PC-9 (cell line): ENCODE measurements around the gene BRIP1. TPM values are rescaled to one million over a fixed set of nuclear protein-coding genes. Genes with fewer than 3 reads are reported as not detected.

ENCODE experiments used
- BruUV-seq: library from RNA; stranded (reverse); fragments of 400-500 nt; replicated peaks from 2 replicates; lab custom pipeline; 2021; lab: Mats Ljungman, UMichigan
- CTCF ChIA-PET: fragments of 300-600 bp; sonication (Branson Sonifier 250); formaldehyde crosslinking; loops from one replicate; lab custom pipeline; 2022; ENCODE audit warnings: antibody characterized with exemption; lab: Charles Lee
- POLR2A ChIA-PET: fragments of 300-600 bp; sonication (Branson Sonifier 250); formaldehyde crosslinking; loops from one replicate; lab custom pipeline; 2022; ENCODE audit warnings: antibody characterized with exemption; ENCODE audit not compliant: unreplicated experiment; lab: Charles Lee
- DNase-seq, 2 experiments: peaks; one replicate each; pipeline versions ENCODE4 v3.0.0 to v3.0.0-alpha.2; 2015 to 2022; ENCODE audit warnings: mixed read lengths in 1 of 2
- H2AFZ ChIP-seq: fragments of 200-600 bp; sonication (generic); 2 replicates; pipeline ENCODE4 v1.8.1; 2017; ENCODE audit warnings: antibody characterized with exemption
- H3F3A ChIP-seq: fragments of 200-600 bp; sonication (generic); 2 replicates; pipeline ENCODE4 v1.8.1; 2017; ENCODE audit warnings: antibody characterized with exemption, mild to moderate bottlenecking, low read depth; ENCODE audit not compliant: insufficient read depth
- H3K27ac ChIP-seq: fragments of 200-600 bp; sonication (generic); 2 replicates; pipeline ENCODE4 v1.6.1; 2016; ENCODE audit warnings: mixed run types
- H3K27me3 ChIP-seq: fragments of 200-600 bp; sonication (generic); 2 replicates; pipeline ENCODE4 v1.6.1; 2016; ENCODE audit warnings: low read depth, mixed run types; ENCODE audit not compliant: insufficient read depth
- H3K36me3 ChIP-seq: fragments of 200-600 bp; sonication (generic); 2 replicates; pipeline ENCODE4 v1.6.1; 2016; ENCODE audit warnings: low read depth, mixed run types
- H3K4me1 ChIP-seq: fragments of 200-600 bp; sonication (generic); replicated peaks from 2 replicates; pipeline ENCODE4 v1.6.1; 2016; ENCODE audit warnings: mixed run types; ENCODE audit not compliant: insufficient read depth
- H3K4me2 ChIP-seq: fragments of 200-600 bp; sonication (generic); 2 replicates; pipeline ENCODE4 v1.6.1; 2017; ENCODE audit warnings: mixed run types
- H3K4me3 ChIP-seq: fragments of 200-600 bp; sonication (generic); 2 replicates; pipeline ENCODE4 v1.6.1; 2016; ENCODE audit warnings: mixed run types
- H3K79me2 ChIP-seq: fragments of 200-600 bp; sonication (generic); 2 replicates; pipeline ENCODE4 v1.6.1; 2017; ENCODE audit warnings: low read depth, mixed run types
- H3K9me2 ChIP-seq: fragments of 200-600 bp; sonication (generic); 2 replicates; pipeline ENCODE4 v1.8.1; 2017; ENCODE audit warnings: mild to moderate bottlenecking; ENCODE audit not compliant: insufficient read depth
- H3K9me3 ChIP-seq: fragments of 200-600 bp; sonication (generic); 2 replicates; pipeline ENCODE4 v1.8.1; 2016; ENCODE audit warnings: low read depth; ENCODE audit not compliant: insufficient read depth
- H4K20me1 ChIP-seq: fragments of 200-600 bp; sonication (generic); 2 replicates; pipeline ENCODE4 v1.8.1; 2017; ENCODE audit not compliant: insufficient read depth
- EZH2 ChIP-seq: fragments of 200-600 bp; sonication (generic); IDR thresholded peaks from 2 replicates; pipeline ENCODE4 v1.8.0; 2017; ENCODE audit warnings: antibody characterized with exemption, low read depth
- intact Hi-C: fragments of 100-400 bp; cut with micrococcal nuclease; formaldehyde crosslinking; loops from one replicate; pipeline ENCODE4 v1.10.0; 2022; ENCODE audit not compliant: unreplicated experiment
- total RNA-seq: library from RNA; stranded (reverse); gene quantifications from 2 replicates; pipeline ENCODE4 v1.2.3, GENCODE V29; 2021
- TF ChIP-seq, protein P1 (sequence below): fragments of 200-600 bp; sonication (generic); conservative IDR thresholded peaks from 2 replicates; pipeline ENCODE4 v1.6.1; 2017; ENCODE audit warnings: mixed run types, antibody characterized with exemption, mild to moderate bottlenecking, moderate library complexity

The BRIP1 gene
- total RNA-seq, 1 experiment from 2014 or later: 16.0 TPM

DNA sequence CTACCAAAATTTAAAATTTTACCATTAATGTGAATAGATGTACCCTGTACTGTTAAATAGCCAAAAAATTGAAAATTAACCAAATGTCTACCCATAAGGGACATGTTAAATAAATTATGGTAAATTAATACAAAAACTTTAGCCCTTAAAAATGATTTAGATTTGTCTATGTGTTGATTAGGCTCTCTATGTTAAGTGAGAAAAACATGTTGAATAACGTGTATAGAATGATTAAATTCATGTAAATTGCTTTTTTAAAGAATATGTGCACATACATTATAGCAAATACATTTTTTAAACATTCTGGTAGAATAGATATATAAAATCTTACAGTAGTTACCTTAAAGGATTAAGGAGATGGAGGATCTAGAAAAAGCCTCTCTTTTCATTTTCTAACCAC is 59.5 kb downstream of the BRIP1 start:
- Histone ChIP-seq H2AFZ (no peak overlapping the region), H3K9me3 (no peaks in the 10 kb centered on the region), H3K79me2 (no peaks in the 10 kb centered on the region), H3K9me2 (no peaks in the 10 kb centered on the region), H3K4me3 (no peak overlapping the region), H3K27ac (no peak overlapping the region), H3K4me2 (no peak overlapping the region), H3K36me3 (no peaks in the 10 kb centered on the region; the same call in 1 of the 2 replicates), H4K20me1 (no peaks in the 10 kb centered on the region), H3F3A (0 out of 2 replicates have a peak, but pooled peaks cover 4% of the 10 kb centered on the region), H3K27me3 (no peaks in the 10 kb centered on the region), H3K4me1 (0 out of 2 replicates have a peak, but pooled peaks cover 7% of the 10 kb centered on the region)
- intact Hi-C loops: no loop called here
- DNase-seq: no peak
- POLR2A ChIA-PET: no interaction called here
- no peak for TF ChIP-seq EZH2
- TF ChIP-seq, protein P1, sequence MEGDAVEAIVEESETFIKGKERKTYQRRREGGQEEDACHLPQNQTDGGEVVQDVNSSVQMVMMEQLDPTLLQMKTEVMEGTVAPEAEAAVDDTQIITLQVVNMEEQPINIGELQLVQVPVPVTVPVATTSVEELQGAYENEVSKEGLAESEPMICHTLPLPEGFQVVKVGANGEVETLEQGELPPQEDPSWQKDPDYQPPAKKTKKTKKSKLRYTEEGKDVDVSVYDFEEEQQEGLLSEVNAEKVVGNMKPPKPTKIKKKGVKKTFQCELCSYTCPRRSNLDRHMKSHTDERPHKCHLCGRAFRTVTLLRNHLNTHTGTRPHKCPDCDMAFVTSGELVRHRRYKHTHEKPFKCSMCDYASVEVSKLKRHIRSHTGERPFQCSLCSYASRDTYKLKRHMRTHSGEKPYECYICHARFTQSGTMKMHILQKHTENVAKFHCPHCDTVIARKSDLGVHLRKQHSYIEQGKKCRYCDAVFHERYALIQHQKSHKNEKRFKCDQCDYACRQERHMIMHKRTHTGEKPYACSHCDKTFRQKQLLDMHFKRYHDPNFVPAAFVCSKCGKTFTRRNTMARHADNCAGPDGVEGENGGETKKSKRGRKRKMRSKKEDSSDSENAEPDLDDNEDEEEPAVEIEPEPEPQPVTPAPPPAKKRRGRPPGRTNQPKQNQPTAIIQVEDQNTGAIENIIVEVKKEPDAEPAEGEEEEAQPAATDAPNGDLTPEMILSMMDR: no peak
- CTCF ChIA-PET: no interaction called here
- no TSS peak for BruUV-seq

- Histone ChIP-seq H3K36me3 (no peaks in the 10 kb centered on the region; the same call in 1 of the 2 replicates), H3K4me3 (no peak overlapping the region), H3K27me3 (no peaks in the 10 kb centered on the region), H3K79me2 (no peaks in the 10 kb centered on the region), H2AFZ (no peak overlapping the region), H3K27ac (no peak overlapping the region), H3K9me2 (no peaks in the 10 kb centered on the region), H3K4me2 (no peak overlapping the region), H3K4me1 (0 out of 2 replicates have a peak, but pooled peaks cover 7% of the 10 kb centered on the region), H4K20me1 (no peaks in the 10 kb centered on the region), H3K9me3 (no peaks in the 10 kb centered on the region), H3F3A (0 out of 2 replicates have a peak, but pooled peaks cover 4% of the 10 kb centered on the region)
- ChIA-PET POLR2A (no interaction called here), CTCF (no interaction called here)
- no TSS peak for BruUV-seq
- intact Hi-C loops: no loop called here
- TF ChIP-seq EZH2: no peak
- TF ChIP-seq, protein P1: no peak
- no peak for DNase-seq
Observed at GRCh38 chr17:61803216-61803615, 60.1 kb downstream of the BRIP1 start.

GRCh38 chr17:61799812-61800484 is 63.4 kb downstream of the BRIP1 start:
- TF ChIP-seq, protein P1: no peak
- no peak for TF ChIP-seq EZH2
- H3F3A ChIP-seq: no peaks in the 10 kb centered on the region
- CTCF ChIA-PET: no interaction called here

More at GRCh38 chr17:61799812-61800484, 63.4 kb downstream of the BRIP1 start:
- DNase-seq: no peak
- H3K79me2 ChIP-seq: no peaks in the 10 kb centered on the region
- POLR2A ChIA-PET: interaction anchor here (0.7 kb wide), 1 partner anchor 33 kb away, joined by 9 read pairs; no protein-coding TSS in a partner anchor
- H3K4me1 ChIP-seq: no peaks in the 10 kb centered on the region
- no peaks in the 10 kb centered on the region for H3K9me3 ChIP-seq
- intact Hi-C loops: no loop called here
- H2AFZ ChIP-seq: no peak overlapping the region
- no peaks in the 10 kb centered on the region for H3K9me2 ChIP-seq
- no peaks in the 10 kb centered on the region for H4K20me1 ChIP-seq
- BruUV-seq: no TSS peak
- no peaks in the 10 kb centered on the region for H3K27me3 ChIP-seq
- H3K36me3 ChIP-seq: no peaks in the 10 kb centered on the region; the same call in 1 of the 2 replicates
- H3K4me3 ChIP-seq: no peak overlapping the region
- H3K4me2 ChIP-seq: no peak overlapping the region
- no peak overlapping the region for H3K27ac ChIP-seq
